Ovary (tissue), 3 donors: ENCODE measurements around the gene TMEM109.

Source experiments
- EP300 ChIP-seq: sonication (generic); formaldehyde crosslinking; IDR thresholded peaks from one replicate; pipeline ENCODE4 v1.6.1; 2017; ENCODE audit warnings: antibody characterized with exemption
- POLR2A ChIP-seq: fragments of 450-650 bp; IDR thresholded peaks from one replicate; pipeline ENCODE4 v1.6.1; 2017; ENCODE audit warnings: antibody characterized with exemption, mild to moderate bottlenecking, moderate library complexity
- TF ChIP-seq, protein P1 (sequence below), 3 donors: fragments of 450-650 bp in 2 of 3; fragments of 200-600 bp in 1 of 3; IDR thresholded peaks; one replicate each; pipeline versions ENCODE4 v1.5.1 to v1.8.0; 2016 to 2022; ENCODE audit warnings: antibody characterized with exemption in 3 of 3, mild to moderate bottlenecking in 1 of 3
- donor health status: DM: no; HTN: no; CAD: no.

DNA sequence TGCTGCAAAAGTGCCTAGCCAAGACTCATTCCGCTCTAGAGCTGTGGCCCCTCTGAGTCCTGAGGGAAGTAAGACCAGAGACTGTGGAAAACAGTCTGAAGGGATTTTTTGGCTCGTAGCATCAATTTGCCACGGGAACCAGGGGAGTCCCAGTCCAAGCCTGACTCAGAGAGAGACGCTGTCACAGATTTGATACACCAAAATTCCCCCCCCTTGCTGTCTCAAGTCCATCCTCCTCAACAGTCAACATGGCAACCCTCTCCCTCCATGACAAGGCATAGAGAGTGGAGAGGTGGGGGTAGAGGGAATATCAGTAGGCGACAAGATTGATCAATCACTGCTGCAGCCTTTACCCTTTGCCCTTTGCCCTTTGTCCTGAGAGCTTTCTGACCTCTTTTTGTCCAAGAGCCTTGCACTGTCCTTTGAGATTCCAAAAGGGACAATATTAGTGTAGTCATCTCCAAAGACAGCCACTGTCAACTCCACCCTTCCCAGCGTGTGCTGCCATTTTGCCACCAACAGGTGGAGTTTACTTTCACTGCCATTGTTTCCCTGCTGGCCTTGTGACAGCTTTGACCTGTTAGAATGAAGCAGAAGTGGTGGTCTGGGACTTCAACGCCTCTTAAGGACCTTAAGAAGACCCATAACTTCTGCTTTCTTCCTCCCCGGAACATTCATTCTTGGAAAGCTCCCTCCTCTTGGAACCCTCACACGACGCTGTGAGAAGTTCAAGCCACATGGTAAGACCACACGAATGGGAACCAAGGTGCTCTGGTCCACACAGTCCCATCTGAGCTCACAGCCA is 30.7 kb downstream of the TMEM109 start:
- no peak for TF ChIP-seq POLR2A
- TF ChIP-seq, protein P1, sequence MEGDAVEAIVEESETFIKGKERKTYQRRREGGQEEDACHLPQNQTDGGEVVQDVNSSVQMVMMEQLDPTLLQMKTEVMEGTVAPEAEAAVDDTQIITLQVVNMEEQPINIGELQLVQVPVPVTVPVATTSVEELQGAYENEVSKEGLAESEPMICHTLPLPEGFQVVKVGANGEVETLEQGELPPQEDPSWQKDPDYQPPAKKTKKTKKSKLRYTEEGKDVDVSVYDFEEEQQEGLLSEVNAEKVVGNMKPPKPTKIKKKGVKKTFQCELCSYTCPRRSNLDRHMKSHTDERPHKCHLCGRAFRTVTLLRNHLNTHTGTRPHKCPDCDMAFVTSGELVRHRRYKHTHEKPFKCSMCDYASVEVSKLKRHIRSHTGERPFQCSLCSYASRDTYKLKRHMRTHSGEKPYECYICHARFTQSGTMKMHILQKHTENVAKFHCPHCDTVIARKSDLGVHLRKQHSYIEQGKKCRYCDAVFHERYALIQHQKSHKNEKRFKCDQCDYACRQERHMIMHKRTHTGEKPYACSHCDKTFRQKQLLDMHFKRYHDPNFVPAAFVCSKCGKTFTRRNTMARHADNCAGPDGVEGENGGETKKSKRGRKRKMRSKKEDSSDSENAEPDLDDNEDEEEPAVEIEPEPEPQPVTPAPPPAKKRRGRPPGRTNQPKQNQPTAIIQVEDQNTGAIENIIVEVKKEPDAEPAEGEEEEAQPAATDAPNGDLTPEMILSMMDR (IDR thresholded peaks at IDR 0.05): no peak
- TF ChIP-seq EP300: no peak
